Endothelial cell of umbilical vein (primary cell): ENCODE results near the gene FMR1NB. TPM values are rescaled to one million over a fixed set of nuclear protein-coding genes. Genes with fewer than 3 reads are reported as not detected.

Source experiments
- BruUV-seq: library from RNA; stranded (reverse); fragments of 400-500 nt; replicated peaks from 2 replicates; lab custom pipeline; 2021; lab: Mats Ljungman, UMichigan
- CTCF ChIA-PET: fragments of 300-600, 350-600 bp; sonication (Branson Sonifier 250); formaldehyde crosslinking; loops from one replicate; lab custom pipeline; 2021; ENCODE audit warnings: antibody characterized with exemption, inconsistent platforms; lab: Charles Lee
- POLR2A ChIA-PET: fragments of 300-600, 350-600 bp; sonication (Branson Sonifier 250); formaldehyde crosslinking; loops from one replicate; lab custom pipeline; 2021; ENCODE audit warnings: antibody characterized with exemption, inconsistent platforms; lab: Charles Lee
- DNase-seq: peaks from one replicate; pipeline ENCODE4 v3.0.0-alpha.2; 2011; ENCODE audit warnings: low read depth, low spot score
- FAIRE-seq: peaks from 2 replicates; lab custom pipeline; 2011; peaks lifted over from hg19 to GRCh38; lab: Jason Lieb, UNC
- H2AFZ ChIP-seq: 2 replicates; pipeline ENCODE4 v1.6.0; 2012; ENCODE audit warnings: low read depth, low read length, control low read depth, inconsistent platforms
- H3K27ac ChIP-seq: 2 replicates; pipeline ENCODE4 v1.5.1; 2011; ENCODE audit warnings: low read depth, mild to moderate bottlenecking, control low read depth, low read length, moderate library complexity; ENCODE audit not compliant: insufficient read depth
- H3K27me3 ChIP-seq, 2 experiments: 2 replicates each; pipeline versions ENCODE4 v1.6.0 to v1.6.1; 2011; ENCODE audit warnings: low read length in 2 of 2, mixed read lengths in 1 of 2; ENCODE audit not compliant: control insufficient read depth in 2 of 2, insufficient read depth in 2 of 2
- H3K36me3 ChIP-seq, 2 experiments: 2 replicates in 1 of 2; 3 replicates in 1 of 2; pipeline ENCODE4 v1.5.1; 2011; ENCODE audit warnings: low read length in 2 of 2, mild to moderate bottlenecking in 1 of 2, moderate library complexity in 1 of 2; ENCODE audit not compliant: control insufficient read depth in 2 of 2, insufficient read depth in 2 of 2; ENCODE audit errors: extremely low read depth in 1 of 2
- H3K4me1 ChIP-seq: 3 replicates; pipeline ENCODE4 v1.5.1; 2011; ENCODE audit warnings: mild to moderate bottlenecking, low read length; ENCODE audit not compliant: control insufficient read depth, insufficient read depth; ENCODE audit errors: extremely low read depth
- H3K4me2 ChIP-seq: 2 replicates; pipeline ENCODE4 v1.6.1; 2011; ENCODE audit warnings: low read length, control low read depth, mixed read lengths; ENCODE audit not compliant: insufficient read depth
- H3K4me3 ChIP-seq, 3 experiments: fragments of 200-600 bp in 1 of 3; sonication (generic), shearing (Covaris generic) in 1 of 3; replicated peaks in 1 of 3; 2 replicates each; pipeline ENCODE4 v1.5.1; 2011 to 2016; ENCODE audit warnings: control low read depth in 3 of 3, low read length in 3 of 3, mild to moderate bottlenecking in 2 of 3, inconsistent platforms in 1 of 3, low read depth in 1 of 3, moderate library complexity in 1 of 3; ENCODE audit not compliant: insufficient read depth in 1 of 3
- H3K79me2 ChIP-seq: 2 replicates; pipeline ENCODE4 v1.6.0; 2012; ENCODE audit warnings: low read length, inconsistent platforms; ENCODE audit not compliant: control insufficient read depth, insufficient read depth
- H3K9ac ChIP-seq: replicated peaks from 2 replicates; pipeline ENCODE3; 2011; ENCODE audit warnings: low read length, control low read depth; ENCODE audit not compliant: insufficient read depth; ENCODE audit errors: extremely low read depth
- H3K9me1 ChIP-seq: replicated peaks from 3 replicates; pipeline ENCODE4 v1.6.0; 2011; ENCODE audit warnings: mild to moderate bottlenecking, low read length; ENCODE audit not compliant: control insufficient read depth, insufficient read depth; ENCODE audit errors: extremely low read depth
- H3K9me3 ChIP-seq: replicated peaks from 2 replicates; pipeline ENCODE4 v1.5.1; 2012; ENCODE audit warnings: low read length, inconsistent platforms; ENCODE audit not compliant: control insufficient read depth, insufficient read depth
- H4K20me1 ChIP-seq: replicated peaks from 2 replicates; pipeline ENCODE3; 2011; ENCODE audit warnings: mild to moderate bottlenecking, low read length; ENCODE audit not compliant: control insufficient read depth, insufficient read depth; ENCODE audit errors: extremely low read depth
- EZH2 ChIP-seq: IDR thresholded peaks from 2 replicates; pipeline ENCODE4 v1.6.1; 2012; ENCODE audit warnings: borderline replicate concordance, low read depth, mild to moderate bottlenecking, moderate library complexity, low read length, inconsistent platforms; ENCODE audit not compliant: severe bottlenecking
- FOS ChIP-seq: IDR thresholded peaks from 2 replicates; pipeline ENCODE4 v1.6.1; 2011; ENCODE audit warnings: mild to moderate bottlenecking, low read length, moderate library complexity, borderline replicate concordance; ENCODE audit not compliant: insufficient read depth
- GATA2 ChIP-seq: IDR thresholded peaks from 2 replicates; pipeline ENCODE4 v1.7.0; 2011; ENCODE audit warnings: low read depth, mild to moderate bottlenecking, moderate library complexity, mixed read lengths, low read length; ENCODE audit not compliant: insufficient read length, insufficient read depth
- JUN ChIP-seq: IDR thresholded peaks from 2 replicates; pipeline ENCODE4 v1.6.1; 2011; ENCODE audit warnings: borderline replicate concordance, low read depth; ENCODE audit not compliant: insufficient read length, insufficient read depth
- MYC ChIP-seq: IDR thresholded peaks from one replicate; pipeline ENCODE4 v1.6.1; 2011; ENCODE audit warnings: mild to moderate bottlenecking, low read depth, low read length
- POLR2A ChIP-seq: IDR thresholded peaks from 2 replicates; pipeline ENCODE4 v1.6.1; 2012; ENCODE audit warnings: low read depth, mild to moderate bottlenecking, control low read depth, low read length
- POLR2AphosphoS5 ChIP-seq: IDR thresholded peaks from 2 replicates; pipeline ENCODE4 v1.6.1; 2012; ENCODE audit warnings: low read depth, mild to moderate bottlenecking, control low read depth, low read length, moderate library complexity; ENCODE audit not compliant: insufficient read depth
- dilution Hi-C: fragments of 300-500 bp; cut with MboI; formaldehyde crosslinking; loops from one replicate; pipeline ENCODE4 v1.15.0; 2019; ENCODE audit warnings: low sequenced_read_pairs; ENCODE audit not compliant: extremely low pct_ligation_motif_present
- intact Hi-C: fragments of 100-400 bp; cut with micrococcal nuclease; formaldehyde crosslinking; loops from one replicate; pipeline ENCODE4 v1.10.0; 2022
- polyA plus RNA-seq, 4 experiments: library from polyadenylated mRNA; depleted of rRNA in 3 of 4; stranded (reverse) in 3 of 4; unstranded in 1 of 4; fragments of >200 nt; gene quantifications; 2 replicates each; pipeline versions ENCODE4 v1.2.1 to v1.2.3, GENCODE V29; 2011 to 2012; ENCODE audit warnings: missing spikeins in 1 of 4
- total RNA-seq: library from RNA; stranded (reverse); gene quantifications from 2 replicates; pipeline ENCODE4 v1.2.3, GENCODE V29; 2021
- TF ChIP-seq, protein P1 (sequence below), 2 donors: IDR thresholded peaks; 1 replicate in 1 of 2; 2 replicates in 1 of 2; pipeline ENCODE4 v1.5.1; 2011; ENCODE audit warnings: low read length in 2 of 2, mild to moderate bottlenecking in 2 of 2, moderate library complexity in 2 of 2, control low read depth in 1 of 2, inconsistent platforms in 1 of 2, low read depth in 1 of 2; ENCODE audit not compliant: insufficient read depth in 1 of 2; ENCODE audit errors: extremely low read depth in 1 of 2
- TF ChIP-seq, protein P2 (sequence below): IDR thresholded peaks from 2 replicates; pipeline ENCODE4 v1.6.1; 2011; ENCODE audit not compliant: insufficient read depth, insufficient read length

Gene FMR1NB
- total and polyA plus RNA-seq, 2 donors (not counting 3 experiments of a cell fraction or from before 2014, with no cell fraction given), result not detected

DNA sequence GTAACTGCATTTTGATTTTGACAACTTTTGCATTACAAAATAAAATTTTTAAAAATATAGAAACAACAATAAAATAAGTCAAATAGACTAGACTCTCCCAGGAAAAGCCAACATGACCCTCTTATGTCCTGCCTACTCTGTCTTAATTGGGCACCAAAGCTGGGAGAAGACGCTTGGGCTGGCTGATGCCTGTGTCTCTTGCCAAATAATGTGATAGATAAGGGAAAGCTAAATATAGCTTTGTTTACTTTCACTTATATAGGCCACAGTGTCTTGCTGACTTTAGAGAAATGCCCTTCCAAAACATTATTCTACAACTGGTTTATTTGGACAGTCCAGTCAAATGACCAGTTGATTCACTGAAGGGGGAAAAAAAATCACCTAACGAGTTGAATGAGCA is 54.2 kb downstream of the FMR1NB start:
- no peak overlapping the region for H3K4me2 ChIP-seq
- no peak overlapping the region for H3K4me3 ChIP-seq
- ChIA-PET CTCF (no interaction called here), POLR2A (no interaction called here)
- no peaks in the 10 kb centered on the region for H3K27me3 ChIP-seq
- no peaks in the 10 kb centered on the region for H4K20me1 ChIP-seq
- no peaks in the 10 kb centered on the region for H3K79me2 ChIP-seq
- no peak overlapping the region for H3K27ac ChIP-seq
- no peaks in the 10 kb centered on the region for H3K36me3 ChIP-seq
- TF ChIP-seq, protein P1, sequence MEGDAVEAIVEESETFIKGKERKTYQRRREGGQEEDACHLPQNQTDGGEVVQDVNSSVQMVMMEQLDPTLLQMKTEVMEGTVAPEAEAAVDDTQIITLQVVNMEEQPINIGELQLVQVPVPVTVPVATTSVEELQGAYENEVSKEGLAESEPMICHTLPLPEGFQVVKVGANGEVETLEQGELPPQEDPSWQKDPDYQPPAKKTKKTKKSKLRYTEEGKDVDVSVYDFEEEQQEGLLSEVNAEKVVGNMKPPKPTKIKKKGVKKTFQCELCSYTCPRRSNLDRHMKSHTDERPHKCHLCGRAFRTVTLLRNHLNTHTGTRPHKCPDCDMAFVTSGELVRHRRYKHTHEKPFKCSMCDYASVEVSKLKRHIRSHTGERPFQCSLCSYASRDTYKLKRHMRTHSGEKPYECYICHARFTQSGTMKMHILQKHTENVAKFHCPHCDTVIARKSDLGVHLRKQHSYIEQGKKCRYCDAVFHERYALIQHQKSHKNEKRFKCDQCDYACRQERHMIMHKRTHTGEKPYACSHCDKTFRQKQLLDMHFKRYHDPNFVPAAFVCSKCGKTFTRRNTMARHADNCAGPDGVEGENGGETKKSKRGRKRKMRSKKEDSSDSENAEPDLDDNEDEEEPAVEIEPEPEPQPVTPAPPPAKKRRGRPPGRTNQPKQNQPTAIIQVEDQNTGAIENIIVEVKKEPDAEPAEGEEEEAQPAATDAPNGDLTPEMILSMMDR (IDR thresholded peaks at IDR 0.05; ENCODE audit: extremely low read depth in 1 of 2, insufficient read depth in 1 of 2, low read depth in 1 of 2, low read length in 2 of 2), result no peak
- TF ChIP-seq FOS, result no peak
- no peak for TF ChIP-seq GATA2
- TF ChIP-seq POLR2AphosphoS5, result no peak
- TF ChIP-seq EZH2, result no peak
- no peak for TF ChIP-seq MYC
- TF ChIP-seq, protein P2, sequence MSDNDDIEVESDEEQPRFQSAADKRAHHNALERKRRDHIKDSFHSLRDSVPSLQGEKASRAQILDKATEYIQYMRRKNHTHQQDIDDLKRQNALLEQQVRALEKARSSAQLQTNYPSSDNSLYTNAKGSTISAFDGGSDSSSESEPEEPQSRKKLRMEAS, result no peak
- TF ChIP-seq POLR2A, result no peak
- TF ChIP-seq JUN, result no peak
- intact Hi-C loops, result no loop called here
- BruUV-seq, result no TSS peak
- H3K4me1 ChIP-seq, result no peaks in the 10 kb centered on the region
- FAIRE-seq (no peak), DNase-seq (no peak)
- H3K9ac ChIP-seq, result no peak overlapping the region
- no peaks in the 10 kb centered on the region for H3K9me1 ChIP-seq
- dilution Hi-C loops, result no loop called here
- H3K9me3 ChIP-seq, result no peaks in the 10 kb centered on the region
- H2AFZ ChIP-seq, result no peak overlapping the region
